Measurements from ENCODE around the gene ZNF837.

DNA sequence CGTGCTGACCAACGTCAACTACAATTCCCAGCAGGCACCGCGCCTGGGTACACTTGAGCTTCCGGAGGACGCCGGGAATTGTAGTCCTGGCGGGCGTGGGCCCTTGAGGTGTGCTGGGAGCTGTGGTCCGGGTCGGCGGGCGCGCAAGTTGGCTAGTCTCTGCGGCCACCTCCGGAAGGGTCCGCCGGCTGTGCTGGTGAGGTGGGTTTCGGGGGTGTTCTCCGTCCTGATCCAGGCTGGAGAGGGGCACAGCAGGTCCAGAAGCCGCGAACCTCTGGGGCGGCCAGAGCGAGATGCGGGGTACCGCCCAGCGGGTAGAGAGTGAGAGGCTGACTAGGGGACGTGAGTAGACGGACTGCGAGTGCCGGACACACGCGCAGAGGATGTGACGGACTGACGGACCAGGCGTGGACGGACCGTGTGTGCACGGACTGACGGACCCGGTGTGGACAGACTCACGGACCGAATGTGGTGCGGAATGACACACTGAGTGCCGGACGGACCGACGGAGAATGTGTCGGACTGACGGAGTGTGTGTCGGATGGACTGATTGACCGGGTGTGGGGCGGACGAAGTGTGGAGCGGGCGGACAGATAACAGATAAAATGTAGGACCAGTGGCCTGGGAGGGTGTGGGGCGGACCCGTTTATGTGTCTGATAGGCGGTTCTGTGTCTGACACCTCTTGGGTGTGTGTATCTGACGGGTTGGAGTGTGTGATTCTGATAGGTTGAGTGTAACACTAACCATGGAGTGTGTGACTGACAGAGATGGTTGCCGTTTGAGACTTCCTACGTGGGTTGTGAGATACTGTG, 53.7 kb downstream of the ZNF837 start, which contains the start of gene ZSCAN22:
- TF ChIP-seq TCF4 (CRISPR knock-in tag; IDR thresholded peaks at IDR 0.05; ENCODE audit: borderline replicate concordance) (no peak), ZNF70 (CRISPR knock-in tag; IDR thresholded peaks at IDR 0.05) (no peak), ZC3H10 (CRISPR knock-in tag; IDR thresholded peaks at IDR 0.05) (no peak), ISL1 (CRISPR knock-in tag; IDR thresholded peaks at IDR 0.05) (no peak), PPARA (CRISPR knock-in tag; IDR thresholded peaks at IDR 0.05; ENCODE audit: borderline replicate concordance) (no peak), ZFP3 (CRISPR knock-in tag; IDR thresholded peaks at IDR 0.05) (peak; percentile 77; the same call in 1 of the 2 replicates), RARB (CRISPR knock-in tag; IDR thresholded peaks at IDR 0.05) (no peak), ZFP30 (CRISPR knock-in tag; IDR thresholded peaks at IDR 0.05) (no peak), ZNF8 (CRISPR knock-in tag; IDR thresholded peaks at IDR 0.05) (no peak), ARNTL (CRISPR knock-in tag; IDR thresholded peaks at IDR 0.05; ENCODE audit: borderline replicate concordance, low read depth) (no peak)
- TF ChIP-seq, protein P1, sequence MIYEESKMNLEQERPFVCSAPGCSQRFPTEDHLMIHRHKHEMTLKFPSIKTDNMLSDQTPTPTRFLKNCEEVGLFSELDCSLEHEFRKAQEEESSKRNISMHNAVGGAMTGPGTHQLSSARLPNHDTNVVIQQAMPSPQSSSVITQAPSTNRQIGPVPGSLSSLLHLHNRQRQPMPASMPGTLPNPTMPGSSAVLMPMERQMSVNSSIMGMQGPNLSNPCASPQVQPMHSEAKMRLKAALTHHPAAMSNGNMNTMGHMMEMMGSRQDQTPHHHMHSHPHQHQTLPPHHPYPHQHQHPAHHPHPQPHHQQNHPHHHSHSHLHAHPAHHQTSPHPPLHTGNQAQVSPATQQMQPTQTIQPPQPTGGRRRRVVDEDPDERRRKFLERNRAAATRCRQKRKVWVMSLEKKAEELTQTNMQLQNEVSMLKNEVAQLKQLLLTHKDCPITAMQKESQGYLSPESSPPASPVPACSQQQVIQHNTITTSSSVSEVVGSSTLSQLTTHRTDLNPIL (CRISPR knock-in tag; IDR thresholded peaks at IDR 0.05; ENCODE audit: low read depth), result no peak
- TF ChIP-seq, protein P2, sequence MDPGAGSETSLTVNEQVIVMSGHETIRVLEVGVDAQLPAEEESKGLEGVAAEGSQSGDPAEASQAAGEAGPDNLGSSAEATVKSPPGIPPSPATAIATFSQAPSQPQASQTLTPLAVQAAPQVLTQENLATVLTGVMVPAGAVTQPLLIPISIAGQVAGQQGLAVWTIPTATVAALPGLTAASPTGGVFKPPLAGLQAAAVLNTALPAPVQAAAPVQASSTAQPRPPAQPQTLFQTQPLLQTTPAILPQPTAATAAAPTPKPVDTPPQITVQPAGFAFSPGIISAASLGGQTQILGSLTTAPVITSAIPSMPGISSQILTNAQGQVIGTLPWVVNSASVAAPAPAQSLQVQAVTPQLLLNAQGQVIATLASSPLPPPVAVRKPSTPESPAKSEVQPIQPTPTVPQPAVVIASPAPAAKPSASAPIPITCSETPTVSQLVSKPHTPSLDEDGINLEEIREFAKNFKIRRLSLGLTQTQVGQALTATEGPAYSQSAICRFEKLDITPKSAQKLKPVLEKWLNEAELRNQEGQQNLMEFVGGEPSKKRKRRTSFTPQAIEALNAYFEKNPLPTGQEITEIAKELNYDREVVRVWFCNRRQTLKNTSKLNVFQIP (CRISPR knock-in tag; IDR thresholded peaks at IDR 0.05; ENCODE audit: borderline replicate concordance, low read depth), result 0 out of 2 replicates have a peak, but pooled peaks have one; percentile 56
- TF ChIP-seq, protein P3, sequence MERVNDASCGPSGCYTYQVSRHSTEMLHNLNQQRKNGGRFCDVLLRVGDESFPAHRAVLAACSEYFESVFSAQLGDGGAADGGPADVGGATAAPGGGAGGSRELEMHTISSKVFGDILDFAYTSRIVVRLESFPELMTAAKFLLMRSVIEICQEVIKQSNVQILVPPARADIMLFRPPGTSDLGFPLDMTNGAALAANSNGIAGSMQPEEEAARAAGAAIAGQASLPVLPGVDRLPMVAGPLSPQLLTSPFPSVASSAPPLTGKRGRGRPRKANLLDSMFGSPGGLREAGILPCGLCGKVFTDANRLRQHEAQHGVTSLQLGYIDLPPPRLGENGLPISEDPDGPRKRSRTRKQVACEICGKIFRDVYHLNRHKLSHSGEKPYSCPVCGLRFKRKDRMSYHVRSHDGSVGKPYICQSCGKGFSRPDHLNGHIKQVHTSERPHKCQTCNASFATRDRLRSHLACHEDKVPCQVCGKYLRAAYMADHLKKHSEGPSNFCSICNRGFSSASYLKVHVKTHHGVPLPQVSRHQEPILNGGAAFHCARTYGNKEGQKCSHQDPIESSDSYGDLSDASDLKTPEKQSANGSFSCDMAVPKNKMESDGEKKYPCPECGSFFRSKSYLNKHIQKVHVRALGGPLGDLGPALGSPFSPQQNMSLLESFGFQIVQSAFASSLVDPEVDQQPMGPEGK (CRISPR knock-in tag; IDR thresholded peaks at IDR 0.05; ENCODE audit: borderline replicate concordance), result no peak
